ENCODE results near the gene DMD. TPM values are rescaled to one million over a fixed set of nuclear protein-coding genes. Genes with fewer than 3 reads are reported as not detected.

DMD gene
- total and polyA plus RNA-seq, 2 of the 13 experiments (the other 11 are each of a cell fraction or from before 2014, with no cell fraction given), result 17.6 to 25.9 TPM

- no peak for ATAC-seq
- no peaks in the 10 kb centered on the region for H4K20me1 ChIP-seq (ENCODE audit: insufficient read depth, low read length)
- H3K4me2 ChIP-seq (ENCODE audit: low read depth, low read length), result no peak overlapping the region
- CTCF ChIA-PET (ENCODE audit: low intra/inter-chr PET ratio, low total read pairs), result no interaction called here
- BruUV-seq (replicated peaks), result no TSS peak
- 0% methylated on average over 2 of the region's 3 CpGs for WGBS (ENCODE audit: low lambda C conversion rate)
- no peak overlapping the region for H3K27ac ChIP-seq (ENCODE audit: extremely low read length, insufficient read depth, low read length)
- no peaks in the 10 kb centered on the region for H3K27me3 ChIP-seq (ENCODE audit: control insufficient read depth in 1 of 2, insufficient read depth in 2 of 2, low read length in 2 of 2)
- H3K9ac ChIP-seq (ENCODE audit: insufficient read depth, low read depth, low read length), result no peak overlapping the region
- no peaks in the 10 kb centered on the region for H3K79me2 ChIP-seq (ENCODE audit: insufficient read depth, low read length)
- H2AFZ ChIP-seq (ENCODE audit: low read length), result no peak overlapping the region
- DNase-seq (ENCODE audit: low spot score), result no peak
- H3K4me3 ChIP-seq (replicated peaks in 1 of 3; ENCODE audit: insufficient read depth in 1 of 3, low read depth in 2 of 3, low read length in 3 of 3), result no peak overlapping the region
- no peaks in the 10 kb centered on the region for H3K36me3 ChIP-seq (replicated peaks in 1 of 2; ENCODE audit: control insufficient read depth in 1 of 2, insufficient read depth in 2 of 2, low read length in 2 of 2)
- H3K4me1 ChIP-seq (ENCODE audit: insufficient read depth, low read length), result no peaks in the 10 kb centered on the region
- FAIRE-seq, result no peak
- in situ Hi-C loops (cut with HindIII; ENCODE audit: extremely low pct_ligation_motif_present, low pct_unique_long_range_greater_than_20kb) (no loop called here), intact Hi-C loops (cut with micrococcal nuclease; ENCODE audit: unreplicated experiment) (no loop called here)
- POLR2A ChIA-PET, result no interaction called here
- peaks cover 8% of the 10 kb centered on the region; the same call in 1 of the 2 replicates for H3K9me3 ChIP-seq (ENCODE audit: low read length)
- TF ChIP-seq KDM4B (CRISPR knock-in tag; IDR thresholded peaks at IDR 0.05), result no peak
- no peak for TF ChIP-seq FLYWCH1 (CRISPR knock-in tag; IDR thresholded peaks at IDR 0.05)
- no peak for TF ChIP-seq ATRX (CRISPR knock-in tag; IDR thresholded peaks at IDR 0.05; ENCODE audit: borderline replicate concordance)
- no peak for TF ChIP-seq ATF6 (CRISPR knock-in tag; conservative IDR thresholded peaks at IDR 0.05)
- no peak for TF ChIP-seq ZNF136 (CRISPR knock-in tag; IDR thresholded peaks at IDR 0.05; ENCODE audit: low read depth)
- no peak for TF ChIP-seq ZNF670 (CRISPR knock-in tag; IDR thresholded peaks at IDR 0.05; ENCODE audit: borderline replicate concordance)
- no peak for TF ChIP-seq ZNF281 (CRISPR knock-in tag; IDR thresholded peaks at IDR 0.05; ENCODE audit: borderline replicate concordance)
- TF ChIP-seq ARID5B (CRISPR knock-in tag; IDR thresholded peaks at IDR 0.05), result no peak
- TF ChIP-seq PHF21A (CRISPR knock-in tag; IDR thresholded peaks at IDR 0.05), result no peak
- no peak for TF ChIP-seq GATAD1 (CRISPR knock-in tag; IDR thresholded peaks at IDR 0.05)
- TF ChIP-seq ATF2 (CRISPR knock-in tag; IDR thresholded peaks at IDR 0.05), result no peak
- TF ChIP-seq IKZF1 (IDR thresholded peaks at IDR 0.05), result no peak
These were observed 943.1 kb downstream of the DMD start for GRCh38 chrX:32268207-32268606.

All from HepG2 (cell line).